Spleen (tissue), 11 donors: ENCODE results near the gene BCL11B. TPM values are rescaled to one million over a fixed set of nuclear protein-coding genes. Genes with fewer than 3 reads are reported as not detected.

Experiments used
- DNase-seq: peaks from one replicate; pipeline ENCODE4 v3.0.0-alpha.2; 2020
- H3K27ac ChIP-seq, 8 donors: fragments of 200-600 bp; sonication (generic) in 7 of 8; 1 replicate in 4 of 8; 2 replicates in 4 of 8; pipeline versions ENCODE4 v1.5.0 to v1.8.0; 2016 to 2021; ENCODE audit warnings: inconsistent platforms in 4 of 8, mild to moderate bottlenecking in 4 of 8, moderate library complexity in 1 of 8
- H3K27me3 ChIP-seq, 7 donors: fragments of 200-600 bp; sonication (generic) in 6 of 7; replicated peaks in 1 of 7; 1 replicate in 4 of 7; 2 replicates in 3 of 7; pipeline versions ENCODE4 v1.5.0 to v1.8.0; 2016 to 2021; ENCODE audit warnings: inconsistent platforms in 3 of 7, mild to moderate bottlenecking in 1 of 7
- H3K36me3 ChIP-seq, 6 donors: fragments of 200-600 bp; sonication (generic) in 5 of 6; 1 replicate in 4 of 6; 2 replicates in 2 of 6; pipeline versions ENCODE4 v1.5.0 to v1.8.0; 2016 to 2021; ENCODE audit warnings: inconsistent platforms in 2 of 6
- H3K4me1 ChIP-seq, 6 donors: fragments of 200-600 bp; sonication (generic) in 5 of 6; 1 replicate in 3 of 6; 2 replicates in 3 of 6; pipeline versions ENCODE4 v1.5.0 to v1.8.0; 2016 to 2021; ENCODE audit warnings: inconsistent platforms in 3 of 6
- H3K4me3 ChIP-seq, 8 donors: fragments of 200-600 bp; sonication (generic) in 7 of 8; 1 replicate in 4 of 8; 2 replicates in 4 of 8; pipeline versions ENCODE4 v1.5.0 to v1.8.0; 2016 to 2021; ENCODE audit warnings: inconsistent platforms in 4 of 8, mild to moderate bottlenecking in 4 of 8, moderate library complexity in 2 of 8
- H3K9me3 ChIP-seq, 8 donors: fragments of 200-600 bp; sonication (generic) in 7 of 8; 1 replicate in 4 of 8; 2 replicates in 4 of 8; pipeline versions ENCODE4 v1.5.0 to v1.8.0; 2016 to 2021; ENCODE audit warnings: inconsistent platforms in 4 of 8
- POLR2A ChIP-seq, 3 donors: fragments of 450-650 bp; IDR thresholded peaks; one replicate each; pipeline ENCODE4 v1.5.1; 2017; ENCODE audit warnings: antibody characterized with exemption in 3 of 3, mild to moderate bottlenecking in 1 of 3
- POLR2AphosphoS5 ChIP-seq, 3 donors: sonication (generic); formaldehyde crosslinking; IDR thresholded peaks; one replicate each; pipeline ENCODE4 v1.5.1; 2017; ENCODE audit warnings: antibody characterized with exemption in 3 of 3
- WGBS, 5 donors: extraction: QIAGEN DNeasy Blood & Tissue Kit in 3 of 5; methylation state at CpG; one replicate each; pipeline versions ENCODE4 v1.1.5 to v1.1.7; 2013 to 2018; 5-methylcytosine and 5-hydroxymethylcytosine counted together
- intact Hi-C: fragments of 100-400 bp; cut with DNase I; formaldehyde crosslinking; loops from one replicate; pipeline ENCODE4 v1.15.0; 2023; ENCODE audit warnings: low total_unique reads
- polyA plus RNA-seq, 3 donors: library from polyadenylated mRNA; stranded (reverse); fragments of 200-250 nt; gene quantifications; one replicate each; pipeline ENCODE4 v1.2.1, GENCODE V29; 2013
- total RNA-seq, 7 donors: library from RNA; depleted of rRNA in 3 of 7; stranded (reverse); fragments of >200 nt in 3 of 7; fragmentation: NEBNext Ultra II Directional in 4 of 7; extraction: Animal tissue kit (Norgen Biotek cat#: 25700) in 4 of 7; gene quantifications; one replicate each; pipeline versions ENCODE4 v1.1.0 to v1.2.1, GENCODE V29; 2016 to 2021
- TF ChIP-seq, protein P1 (sequence below), 11 experiments: fragments of 200-600 bp in 7 of 11; fragments of 450-650 bp in 4 of 11; sonication (generic) in 4 of 11; IDR thresholded peaks in 8 of 11; conservative IDR thresholded peaks in 3 of 11; 1 replicate in 7 of 11; 2 replicates in 4 of 11; pipeline versions ENCODE4 v1.4.0 to v1.8.0; 2016 to 2021; ENCODE audit warnings: antibody characterized with exemption in 11 of 11, inconsistent platforms in 4 of 11, mild to moderate bottlenecking in 1 of 11
- donor health status: healthy with polysubstance abuse.
- donor health status: DM: no; HTN: no; CAD: no; lungs with moderate emphysema.
- donor health status: DM: no; HTN: no; CAD: no.
- donor health status: Bipolar disorder and iron deficiency.
- donor health status: healthy.
- donor health status: DM: no; HTN: no; CAD: no.
- donor health status: DM: yes; HTN: yes; CAD: no.

The BCL11B gene
- total and polyA plus RNA-seq, 10 donors: 0.74 to 21.1 (median 11.4) TPM

DNA sequence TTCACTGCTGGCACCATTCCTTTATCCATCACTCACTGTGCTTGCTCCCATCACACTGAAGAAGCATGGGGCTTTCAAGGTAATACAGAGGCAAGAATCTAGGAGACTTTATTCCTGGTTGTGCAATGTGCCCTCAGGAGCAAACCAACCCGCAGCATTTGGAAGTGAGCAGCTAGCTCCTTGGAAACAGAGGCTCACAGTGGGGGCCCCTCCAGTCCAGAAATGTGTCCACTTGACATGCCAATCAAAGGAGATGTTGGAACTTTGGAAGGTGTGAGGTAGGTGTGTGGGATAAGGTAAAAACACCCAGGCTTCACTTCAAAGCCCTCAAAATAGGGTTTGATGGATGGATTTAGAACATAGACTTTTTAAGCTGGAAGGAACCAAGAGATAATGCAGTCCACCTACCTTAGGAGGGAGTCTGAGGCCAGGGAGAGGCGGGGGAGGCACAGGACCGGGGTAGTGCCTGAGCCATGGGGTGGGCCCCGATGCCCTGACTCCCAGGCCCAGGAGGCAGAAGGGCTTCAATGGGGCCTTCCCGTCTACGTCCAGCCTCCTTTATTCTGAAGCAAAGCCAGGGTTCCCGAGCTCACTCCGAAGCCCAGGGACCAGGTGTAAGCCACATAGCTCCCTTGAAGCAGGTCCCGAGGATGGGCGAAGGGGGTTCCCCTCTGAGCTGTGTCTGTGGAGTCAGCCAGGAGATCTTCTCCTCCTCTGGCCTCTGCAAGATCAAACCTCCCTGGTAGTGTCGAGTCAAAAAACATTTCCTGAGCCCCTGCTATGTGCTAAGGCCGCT lies 17.6 kb upstream of the BCL11B start:
- H3K36me3 ChIP-seq: no peaks in the 10 kb centered on the region
- no peak overlapping the region for H3K27ac ChIP-seq
- intact Hi-C loops: no loop called here
- no peak for DNase-seq
- H3K4me3 ChIP-seq: no peak overlapping the region
- no peaks in the 10 kb centered on the region for H3K9me3 ChIP-seq
- peaks cover 0 to 14% (median 0%) of the 10 kb centered on the region in 6 donors for H3K4me1 ChIP-seq
- TF ChIP-seq POLR2A (IDR thresholded peaks at IDR 0.05) (no peak), POLR2AphosphoS5 (IDR thresholded peaks at IDR 0.05) (no peak)
- TF ChIP-seq, protein P1, sequence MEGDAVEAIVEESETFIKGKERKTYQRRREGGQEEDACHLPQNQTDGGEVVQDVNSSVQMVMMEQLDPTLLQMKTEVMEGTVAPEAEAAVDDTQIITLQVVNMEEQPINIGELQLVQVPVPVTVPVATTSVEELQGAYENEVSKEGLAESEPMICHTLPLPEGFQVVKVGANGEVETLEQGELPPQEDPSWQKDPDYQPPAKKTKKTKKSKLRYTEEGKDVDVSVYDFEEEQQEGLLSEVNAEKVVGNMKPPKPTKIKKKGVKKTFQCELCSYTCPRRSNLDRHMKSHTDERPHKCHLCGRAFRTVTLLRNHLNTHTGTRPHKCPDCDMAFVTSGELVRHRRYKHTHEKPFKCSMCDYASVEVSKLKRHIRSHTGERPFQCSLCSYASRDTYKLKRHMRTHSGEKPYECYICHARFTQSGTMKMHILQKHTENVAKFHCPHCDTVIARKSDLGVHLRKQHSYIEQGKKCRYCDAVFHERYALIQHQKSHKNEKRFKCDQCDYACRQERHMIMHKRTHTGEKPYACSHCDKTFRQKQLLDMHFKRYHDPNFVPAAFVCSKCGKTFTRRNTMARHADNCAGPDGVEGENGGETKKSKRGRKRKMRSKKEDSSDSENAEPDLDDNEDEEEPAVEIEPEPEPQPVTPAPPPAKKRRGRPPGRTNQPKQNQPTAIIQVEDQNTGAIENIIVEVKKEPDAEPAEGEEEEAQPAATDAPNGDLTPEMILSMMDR (IDR thresholded peaks at IDR 0.05 in 8 of 11, conservative IDR thresholded peaks at IDR 0.05 in 3 of 11): no peak
- WGBS, 5 donors: 77 to 93% (median 85%) methylated on average over 10 to 12 of the region's 12 CpGs
- peaks cover 0 to 18% (median 0%) of the 10 kb centered on the region in 7 donors for H3K27me3 ChIP-seq

DNA sequence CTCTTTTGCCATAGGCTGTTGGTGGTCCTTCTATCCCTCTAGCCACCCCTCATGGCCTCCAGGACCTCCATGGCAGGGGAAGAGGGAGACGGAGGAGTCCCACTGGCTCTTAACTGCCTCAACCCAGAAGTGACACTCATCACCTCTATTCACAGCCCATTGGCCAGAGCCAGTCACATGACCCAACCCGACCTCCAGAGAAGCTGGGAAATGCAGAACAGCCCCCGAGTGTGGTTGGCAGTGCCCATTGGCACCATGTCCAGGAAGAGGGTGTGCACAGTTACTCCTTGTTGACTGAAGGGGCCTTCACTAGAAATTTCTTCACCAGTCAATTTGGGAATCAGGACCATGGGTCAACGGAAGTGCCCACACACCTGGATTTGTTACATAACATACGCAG lies 17.0 kb upstream of the BCL11B start:
- WGBS, 5 donors: 80 to 88% (median 82%) methylated on average over 4 to 5 of the region's 5 CpGs
- no peak for DNase-seq
- no peak overlapping the region for H3K4me3 ChIP-seq
- TF ChIP-seq POLR2AphosphoS5 (IDR thresholded peaks at IDR 0.05): no peak
- TF ChIP-seq, protein P1 (IDR thresholded peaks at IDR 0.05 in 8 of 11, conservative IDR thresholded peaks at IDR 0.05 in 3 of 11): no peak
- no peak for TF ChIP-seq POLR2A (IDR thresholded peaks at IDR 0.05)
- intact Hi-C loops: no loop called here
- no peaks in the 10 kb centered on the region for H3K36me3 ChIP-seq
- no peak overlapping the region for H3K27ac ChIP-seq
- H3K4me1 ChIP-seq: peaks cover 0 to 14% (median 0%) of the 10 kb centered on the region in 6 donors
- H3K27me3 ChIP-seq: peaks cover 0 to 24% (median 0%) of the 10 kb centered on the region in 7 donors
- H3K9me3 ChIP-seq: no peaks in the 10 kb centered on the region

DNA sequence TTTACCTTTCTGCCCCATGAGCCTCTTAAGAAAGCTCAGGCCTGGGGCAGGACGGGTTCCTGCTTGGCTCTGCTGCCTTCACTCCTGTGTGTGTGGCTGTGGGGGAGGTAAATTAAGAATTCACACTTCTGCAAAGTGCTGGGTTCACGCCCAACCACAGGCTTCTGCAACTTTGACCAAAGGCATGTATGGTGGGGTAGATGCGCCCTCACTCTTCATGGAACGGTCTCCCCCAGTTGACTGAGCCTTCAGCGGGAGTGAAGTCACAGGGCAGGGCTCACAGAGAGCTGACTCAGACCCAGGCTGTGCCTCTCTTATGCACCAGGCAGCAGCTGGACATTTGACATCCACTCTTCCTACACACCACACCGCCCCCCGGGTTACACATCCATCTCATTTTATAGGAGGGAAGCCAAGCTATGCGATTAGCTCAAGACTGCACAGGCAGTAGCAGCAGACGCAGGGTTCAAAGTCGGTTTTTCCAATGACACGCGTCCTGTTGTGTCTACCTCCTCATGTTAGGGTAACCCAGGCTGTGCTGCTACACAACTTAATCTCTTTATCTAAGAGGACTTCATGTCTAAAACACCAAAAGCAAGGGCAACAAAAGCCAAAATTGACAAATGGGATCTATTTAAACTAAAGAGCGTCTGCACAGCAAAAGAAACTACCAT lies 15.4 kb upstream of the BCL11B start:
- Histone ChIP-seq H3K27ac (peak overlapping the region in 4 of 8 donors; percentile 39 to 64 (median 58)), H3K27me3 (peaks cover 0 to 32% (median 0%) of the 10 kb centered on the region in 7 donors), H3K9me3 (no peaks in the 10 kb centered on the region), H3K4me1 (peaks cover 0 to 14% (median 0%) of the 10 kb centered on the region in 6 donors), H3K4me3 (peak overlapping the region in 1 of 8 donors; percentile 31), H3K36me3 (no peaks in the 10 kb centered on the region)
- TF ChIP-seq POLR2A (IDR thresholded peaks at IDR 0.05) (no peak), POLR2AphosphoS5 (IDR thresholded peaks at IDR 0.05) (no peak)
- TF ChIP-seq, protein P1 (IDR thresholded peaks at IDR 0.05 in 8 of 11, conservative IDR thresholded peaks at IDR 0.05 in 3 of 11): no peak
- intact Hi-C loops: no loop called here
- no peak for DNase-seq
- WGBS, 5 donors: 59 to 71% (median 65%) methylated on average over 12 to 13 of the region's 13 CpGs

DNA sequence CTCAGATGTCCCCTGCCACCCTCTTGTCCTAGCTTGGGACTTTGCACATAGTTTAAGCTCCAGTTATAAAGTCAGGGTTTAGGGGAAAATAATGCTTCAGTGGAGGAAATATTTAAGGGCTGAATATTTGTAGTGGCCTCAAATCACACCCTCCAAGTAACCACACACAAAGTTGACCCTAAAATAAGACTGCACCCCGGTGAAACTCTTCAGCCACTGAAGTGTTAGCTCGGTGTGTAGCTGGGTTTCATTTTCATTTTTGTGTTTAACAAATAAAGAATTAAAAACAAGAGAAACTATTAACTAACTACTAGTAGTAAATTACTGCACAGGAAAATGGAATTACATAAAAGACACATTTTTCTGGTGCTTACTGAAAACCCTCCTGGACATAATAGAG lies 14.8 kb upstream of the BCL11B start:
- intact Hi-C loops: no loop called here

More for the DNA sequence above, 14.8 kb upstream of the BCL11B start:
- no peak for DNase-seq
- 26 to 50% (median 45%) methylated on average over 2 of the region's 2 CpGs for WGBS, 5 donors
- peak overlapping the region in 4 of 8 donors; percentile 39 to 64 (median 58) for H3K27ac ChIP-seq
- H3K4me1 ChIP-seq: peaks cover 0 to 14% (median 0%) of the 10 kb centered on the region in 6 donors
- no peaks in the 10 kb centered on the region for H3K36me3 ChIP-seq
- TF ChIP-seq, protein P1 (IDR thresholded peaks at IDR 0.05 in 8 of 11, conservative IDR thresholded peaks at IDR 0.05 in 3 of 11): no peak
- no peak for TF ChIP-seq POLR2A (IDR thresholded peaks at IDR 0.05)
- TF ChIP-seq POLR2AphosphoS5 (IDR thresholded peaks at IDR 0.05): no peak
- peak overlapping the region in 1 of 8 donors; percentile 31 for H3K4me3 ChIP-seq
- H3K27me3 ChIP-seq: peaks cover 0 to 30% (median 0%) of the 10 kb centered on the region in 7 donors
- H3K9me3 ChIP-seq: no peaks in the 10 kb centered on the region
